HG03159 (cell line): ENCODE data around the gene KCTD16.
A peak's percentile ranks its signal among the peaks of the same experiment; 100 is the strongest.

Experiments used
- ATAC-seq: cut with Tn5 transposase; IDR thresholded peaks from one replicate; pipeline ENCODE4 v1.9.1; 2021; ENCODE audit warnings: mild to moderate bottlenecking, moderate library complexity; ENCODE audit not compliant: unreplicated experiment

KCTD16 gene

DNA sequence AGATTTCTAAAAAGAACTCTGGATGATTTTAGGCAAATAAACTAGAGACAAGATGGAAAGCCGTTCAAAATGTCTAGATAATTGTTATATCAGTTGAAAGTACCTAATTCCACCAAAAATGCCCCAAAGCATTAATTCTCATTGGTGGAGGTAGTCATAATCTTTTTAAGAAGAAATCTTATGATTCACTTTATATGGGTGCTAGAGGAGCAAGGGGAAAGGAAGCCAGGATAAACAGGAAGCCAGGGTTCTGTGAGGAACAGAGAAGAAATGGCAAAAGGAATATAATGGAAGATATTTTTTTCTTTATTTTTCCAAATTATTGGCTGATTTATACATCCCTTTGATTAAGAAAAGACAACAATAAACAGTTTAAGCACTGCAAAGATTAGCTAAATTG lies 8.0 kb upstream of the KCTD16 start:
- no peak for ATAC-seq

DNA sequence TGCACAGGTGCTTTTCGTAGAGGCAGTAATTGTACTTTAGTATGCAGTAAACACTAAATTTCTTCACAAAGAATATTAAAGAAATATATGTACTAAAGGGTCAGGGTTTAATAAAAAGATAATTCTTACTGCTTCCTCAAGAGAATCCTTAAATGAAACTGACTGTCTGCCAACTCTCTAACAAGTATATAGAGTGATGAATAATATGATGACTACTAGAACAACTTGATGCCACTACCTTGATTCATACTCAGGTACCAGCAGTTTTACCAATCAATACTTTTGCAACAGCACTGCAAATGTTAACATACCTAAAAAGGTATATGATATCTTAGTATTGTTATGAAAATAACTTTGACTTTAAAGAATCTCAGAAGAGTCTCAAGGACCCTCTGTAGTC lies 4.0 kb upstream of the KCTD16 start:
- no peak for ATAC-seq

DNA sequence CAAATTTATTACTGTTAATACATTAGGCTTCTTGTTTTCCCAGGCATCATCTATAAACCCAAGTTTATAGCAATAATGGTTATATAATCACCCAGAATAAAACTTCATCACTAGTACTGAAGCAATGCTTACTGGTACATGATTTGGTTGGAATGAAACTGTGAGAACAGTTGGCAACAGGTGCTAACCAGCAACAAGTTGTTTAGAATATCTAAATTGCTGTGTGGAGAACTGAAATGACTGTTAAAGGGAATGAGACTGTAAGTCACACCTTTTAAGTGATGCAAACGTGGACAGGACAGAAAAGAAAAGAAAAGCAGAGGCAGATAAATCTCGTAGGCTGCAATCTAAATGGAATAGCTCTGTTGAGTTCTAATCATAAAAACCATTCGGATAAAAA lies 2.7 kb upstream of the KCTD16 start:
- no peak for ATAC-seq

DNA sequence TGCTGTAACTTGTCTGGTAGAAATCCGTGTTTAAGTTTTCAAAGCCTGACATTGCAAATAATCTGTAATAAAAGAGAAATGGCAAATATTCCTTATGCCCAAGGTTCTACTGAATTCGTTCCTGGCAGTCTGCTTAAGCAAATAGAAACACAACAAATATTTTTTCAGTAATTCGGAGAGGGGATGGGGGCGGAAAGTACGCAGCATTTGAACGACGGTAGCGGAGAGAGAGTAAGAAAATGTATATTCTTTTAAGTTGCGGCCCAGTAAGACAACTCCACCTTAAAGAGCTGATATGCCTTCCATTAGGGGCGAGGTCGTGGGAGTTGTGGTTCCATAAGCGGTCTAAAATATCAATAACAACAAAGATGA lies 783 bp upstream of the KCTD16 start:
- peak; percentile 0 for ATAC-seq

DNA sequence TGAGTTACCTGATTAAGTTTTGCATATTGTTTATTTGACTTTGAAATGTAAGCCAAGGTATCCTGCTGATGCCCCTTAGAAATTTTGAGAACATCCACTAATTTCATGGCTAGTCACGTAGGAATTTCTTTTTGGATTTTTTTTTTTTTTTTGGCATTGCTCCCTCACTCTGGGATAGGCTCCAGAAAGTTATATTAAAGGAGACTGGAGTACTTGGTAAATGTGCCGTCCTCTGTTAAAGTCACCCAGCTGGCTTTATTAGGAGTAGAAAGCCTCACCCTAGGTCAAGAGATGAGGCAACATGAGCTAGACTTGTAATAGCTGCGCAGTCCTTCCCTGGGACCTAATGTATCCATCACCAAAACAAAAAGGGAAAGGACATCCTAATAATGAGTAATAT lies 3.1 kb downstream of the KCTD16 start:
- ATAC-seq, result no peak

DNA sequence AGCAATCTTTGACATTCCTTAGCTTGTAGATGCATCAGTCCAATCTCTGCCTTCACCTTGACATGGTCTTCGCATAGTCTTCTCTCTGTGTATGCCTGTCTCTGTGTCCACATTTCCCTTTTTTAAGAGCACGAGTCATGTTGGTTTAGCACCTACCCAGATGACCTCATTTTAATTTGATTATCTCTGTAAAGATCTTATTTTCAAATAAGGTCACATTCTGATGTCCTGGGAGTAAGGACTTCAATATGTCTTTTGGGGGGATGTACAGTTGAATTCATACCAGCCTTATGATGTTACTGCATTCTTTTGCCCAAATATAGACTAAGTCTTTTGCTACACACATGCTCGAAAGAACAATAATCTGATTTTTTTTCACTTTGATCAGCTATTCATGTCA lies 6.9 kb downstream of the KCTD16 start:
- ATAC-seq, result no peak

DNA sequence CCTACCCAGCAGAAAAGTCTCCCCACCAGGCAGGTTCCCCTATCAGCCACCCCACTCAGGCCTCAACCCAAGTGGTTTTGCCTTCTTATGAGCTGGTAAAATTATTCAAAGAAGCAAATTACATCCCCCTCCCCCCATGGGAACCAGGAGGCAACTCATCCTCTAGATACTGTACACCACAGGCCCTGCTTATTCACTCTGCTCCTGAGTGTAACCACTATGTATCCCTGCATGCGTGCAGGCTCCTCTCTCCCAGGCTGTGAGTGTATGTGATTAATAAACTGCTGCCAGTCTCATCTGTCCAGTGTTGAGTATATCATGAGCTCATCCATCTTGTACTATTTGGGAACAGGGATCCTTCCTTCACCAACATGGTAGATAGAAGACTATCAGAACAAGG lies 8.6 kb downstream of the KCTD16 start:
- ATAC-seq, result no peak

DNA sequence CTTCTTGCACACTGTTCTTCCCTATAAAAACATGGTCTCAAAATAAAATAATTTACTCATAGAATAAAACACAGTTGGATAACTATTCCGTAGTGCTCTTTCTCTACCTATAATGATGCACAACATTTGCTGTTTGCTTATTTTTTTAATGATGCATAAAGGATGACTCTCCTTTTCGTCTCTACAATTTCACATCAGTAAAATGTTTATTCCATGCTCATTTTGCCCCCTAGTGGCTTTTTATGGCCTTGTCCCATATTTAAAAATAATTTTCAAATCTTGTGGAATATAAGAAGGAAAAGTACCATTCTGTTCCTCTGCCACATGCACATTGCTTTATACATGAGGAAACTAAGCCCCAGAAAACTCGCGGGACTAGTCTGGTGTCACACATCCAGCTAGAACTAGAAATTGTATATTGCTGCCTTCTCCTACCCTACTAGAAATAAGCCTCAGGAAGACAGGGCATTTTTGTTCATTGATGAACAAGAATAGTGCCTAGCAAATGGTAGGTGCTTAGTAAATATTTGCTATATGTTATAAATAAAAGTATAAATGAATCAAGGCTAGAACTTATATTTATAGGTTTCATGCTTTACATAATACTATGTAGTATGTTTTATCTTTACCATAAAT lies 12.7 kb downstream of the KCTD16 start:
- no peak for ATAC-seq

DNA sequence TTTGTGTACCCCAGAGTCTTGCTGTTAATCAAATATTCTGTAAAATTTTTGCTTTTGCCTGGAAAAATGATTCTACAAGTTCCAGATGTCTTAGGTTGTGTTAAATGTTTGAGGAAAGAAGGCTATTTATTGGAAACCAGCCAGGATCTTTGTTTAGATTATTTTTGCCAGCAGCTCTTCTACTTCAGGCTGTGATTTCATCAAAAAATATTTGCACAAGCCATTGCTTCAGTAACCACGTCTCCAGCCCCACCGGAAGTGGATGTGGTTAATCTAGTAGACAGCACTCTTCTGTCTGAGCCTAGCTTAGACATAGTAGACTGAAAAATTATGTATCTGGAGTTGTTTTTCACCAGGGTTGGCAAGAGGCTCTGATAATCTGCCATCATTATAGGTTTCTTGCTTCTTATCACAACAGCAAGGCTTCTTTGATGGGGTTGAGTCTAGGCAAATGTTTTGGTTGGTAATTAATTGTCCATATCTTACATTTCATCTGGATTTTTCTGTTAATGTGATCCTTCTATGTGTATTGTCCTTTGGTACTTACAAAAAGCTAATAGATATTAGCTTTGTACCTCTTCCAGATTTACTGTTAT lies 17.1 kb downstream of the KCTD16 start:
- ATAC-seq, result peak; percentile 79

DNA sequence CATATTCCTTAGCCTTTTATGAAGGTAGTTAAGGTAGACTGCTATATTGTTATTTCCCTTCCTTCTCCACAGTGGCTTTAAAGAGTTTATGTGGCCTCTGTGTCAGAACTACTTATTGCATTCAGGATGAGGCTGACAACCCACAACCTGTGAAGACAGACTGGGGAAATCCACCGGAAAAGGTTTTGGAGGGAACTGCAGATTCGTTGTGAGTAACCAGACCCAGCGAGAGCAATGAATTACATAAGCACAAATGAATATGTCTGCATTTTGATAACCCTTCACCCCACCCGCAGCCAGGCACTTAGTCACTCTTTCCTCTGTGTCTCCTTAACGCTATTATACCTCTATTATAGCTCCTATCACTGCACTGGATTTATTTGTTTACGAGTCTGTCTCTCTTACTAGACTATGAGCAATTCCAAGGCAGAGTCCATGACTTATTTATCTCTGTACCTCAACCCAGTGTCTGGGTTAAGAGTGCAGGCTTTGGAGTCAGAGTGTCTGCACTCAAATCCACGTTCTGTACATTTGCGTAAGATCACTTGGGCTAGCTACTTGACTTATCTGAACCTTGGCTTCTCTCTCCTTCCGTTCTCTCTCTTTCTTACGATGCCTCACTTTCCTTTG lies 19.2 kb downstream of the KCTD16 start:
- ATAC-seq, result peak; percentile 45

DNA sequence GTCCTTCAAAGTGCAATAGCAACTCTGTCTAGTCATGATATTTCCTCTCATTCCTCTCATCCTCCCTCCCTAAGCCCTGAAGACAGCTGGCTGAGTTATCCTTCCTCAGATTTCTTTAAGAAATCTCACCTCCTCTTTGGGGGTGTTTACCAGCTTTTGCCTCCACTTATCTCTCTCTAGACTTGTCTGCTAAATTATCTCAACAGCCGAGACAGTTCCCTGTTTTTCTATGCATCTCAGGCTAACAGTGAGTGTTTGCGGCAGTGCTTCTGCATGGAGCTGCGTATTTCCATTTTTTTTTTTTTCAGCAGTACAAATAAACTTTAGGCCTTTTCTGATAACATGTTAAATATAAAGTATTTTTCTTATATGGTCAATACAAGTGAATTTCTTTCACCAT lies 20.9 kb downstream of the KCTD16 start:
- no peak for ATAC-seq

DNA sequence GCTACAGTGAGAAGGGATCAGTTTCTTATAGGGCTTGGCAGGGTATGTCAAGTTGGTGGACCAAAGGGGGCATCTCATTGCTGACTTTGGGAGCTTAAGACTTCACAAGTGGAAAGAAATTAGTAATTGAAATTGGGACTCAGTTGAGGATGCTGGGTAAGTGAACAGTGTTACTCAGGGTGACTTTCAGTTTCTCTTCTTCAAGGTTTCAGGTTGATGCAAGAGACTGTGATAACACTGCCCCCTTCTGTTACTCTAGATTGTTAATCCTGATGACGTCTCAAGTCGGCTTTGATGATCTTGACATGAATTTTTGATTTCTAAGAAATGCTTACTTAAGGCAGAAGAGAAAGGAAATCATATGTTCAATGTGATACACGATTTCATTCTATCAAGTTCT lies 21.3 kb downstream of the KCTD16 start:
- ATAC-seq, result peak; percentile 92

DNA sequence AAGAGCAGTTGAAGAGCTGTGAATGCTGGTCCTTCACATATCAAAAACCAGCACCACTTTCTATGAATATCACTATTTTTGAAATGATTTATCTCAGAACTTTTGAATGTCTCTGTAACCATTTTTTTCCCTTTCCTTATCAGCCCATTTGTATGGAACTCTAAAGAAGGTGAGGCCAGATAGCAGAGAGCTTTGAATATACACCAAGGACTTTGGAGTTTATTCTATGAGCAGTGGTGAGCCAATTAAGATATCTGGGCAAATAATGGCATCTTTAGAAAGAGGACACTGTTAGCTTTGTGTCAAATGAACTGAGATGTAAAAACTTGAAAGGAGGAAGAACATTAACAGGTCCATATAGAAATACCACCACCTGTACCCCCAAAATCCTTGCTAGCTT lies 22.0 kb downstream of the KCTD16 start:
- ATAC-seq, result no peak

DNA sequence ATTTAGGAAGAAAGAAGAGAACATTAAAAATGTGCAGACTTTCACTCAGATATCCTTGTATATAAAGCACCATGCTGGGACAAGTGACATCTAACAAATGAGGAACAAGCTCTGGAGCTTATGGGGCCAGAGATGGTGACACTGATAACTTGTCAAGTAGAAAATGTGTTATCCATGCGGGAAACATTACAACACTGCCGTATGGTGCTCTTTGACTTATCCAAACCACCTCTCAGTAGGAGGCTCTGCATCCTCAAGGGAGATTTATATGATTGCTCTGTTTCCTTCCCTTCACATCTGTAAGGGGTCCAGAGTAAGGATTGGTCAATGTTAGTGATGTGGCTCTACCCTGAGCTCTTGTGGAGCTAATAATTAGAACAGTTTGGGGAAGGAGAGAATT lies 23.5 kb downstream of the KCTD16 start:
- no peak for ATAC-seq

DNA sequence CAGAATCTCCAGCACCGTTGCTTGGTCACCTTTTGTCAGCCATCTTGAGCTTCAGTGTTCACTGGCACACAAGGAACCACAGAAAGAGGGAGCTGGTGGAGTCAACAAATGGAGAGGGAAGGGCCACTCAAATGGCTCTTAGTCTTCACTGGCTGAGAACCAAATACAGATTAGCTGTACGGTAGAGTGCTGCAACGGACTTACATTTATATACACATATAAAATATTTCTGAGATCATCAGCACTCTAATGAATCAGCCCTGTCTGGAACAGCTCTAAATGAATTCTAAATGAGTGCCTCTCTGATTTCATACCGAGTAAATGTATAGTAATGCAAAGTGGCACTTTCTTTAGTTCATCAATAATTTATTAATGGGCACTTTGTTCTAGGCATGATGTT lies 24.8 kb downstream of the KCTD16 start:
- ATAC-seq, result no peak

DNA sequence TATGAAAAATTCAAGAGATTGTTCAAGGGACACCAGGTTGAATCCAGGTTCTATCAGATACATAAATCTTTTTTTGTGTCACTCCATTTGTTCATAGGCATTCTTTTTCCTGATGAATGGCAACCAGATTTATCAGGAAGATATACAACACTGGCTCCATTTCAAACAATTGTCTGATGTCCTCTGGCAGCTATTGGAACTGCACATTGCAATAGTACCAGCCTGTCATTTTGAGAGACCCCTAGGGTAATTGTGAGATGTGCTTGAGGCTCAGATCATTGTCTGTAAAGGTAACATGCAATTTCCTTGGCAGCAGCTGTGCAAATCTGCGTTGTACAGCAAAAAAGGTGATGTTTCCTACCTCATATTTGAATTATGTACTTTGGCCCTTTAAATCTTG lies 25.9 kb downstream of the KCTD16 start:
- no peak for ATAC-seq

DNA sequence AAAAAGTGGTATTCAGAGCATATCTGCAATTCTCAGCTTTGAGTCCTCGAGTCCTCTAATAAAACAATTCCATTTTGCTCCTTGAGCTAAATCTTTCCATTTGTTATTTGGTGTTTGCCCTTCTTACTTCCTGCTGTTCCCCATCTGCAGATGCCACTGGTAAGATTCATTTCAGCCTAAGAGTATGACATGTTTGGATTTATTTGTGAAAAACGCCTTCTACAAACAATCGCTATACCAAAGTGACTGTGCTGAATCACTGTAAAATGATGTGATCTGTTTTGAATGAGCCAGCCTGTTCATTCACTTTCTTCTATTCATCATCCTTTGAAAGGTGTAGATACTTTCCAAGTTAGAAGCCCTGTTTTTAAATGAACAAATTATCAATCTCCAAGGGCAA lies 27.7 kb downstream of the KCTD16 start:
- ATAC-seq, result no peak

DNA sequence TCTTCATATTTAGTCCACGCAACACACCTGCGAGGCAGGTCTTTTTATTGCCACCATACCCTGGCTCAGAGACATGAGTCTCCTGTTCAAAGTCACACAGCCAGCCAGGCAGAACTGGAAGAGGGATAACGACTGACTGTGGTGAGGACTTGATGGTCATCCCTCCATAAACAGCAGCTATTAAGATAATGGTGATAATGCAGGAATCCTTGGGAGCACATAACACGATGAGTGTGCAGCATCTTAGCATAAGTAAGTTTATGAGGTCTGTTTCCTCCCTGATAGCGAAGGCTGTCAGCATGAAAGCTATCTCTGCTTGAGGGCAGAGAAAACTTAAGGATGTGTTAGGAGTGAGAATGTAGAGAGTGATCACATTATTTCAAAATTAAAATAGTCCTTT lies 30.9 kb downstream of the KCTD16 start:
- no peak for ATAC-seq

DNA sequence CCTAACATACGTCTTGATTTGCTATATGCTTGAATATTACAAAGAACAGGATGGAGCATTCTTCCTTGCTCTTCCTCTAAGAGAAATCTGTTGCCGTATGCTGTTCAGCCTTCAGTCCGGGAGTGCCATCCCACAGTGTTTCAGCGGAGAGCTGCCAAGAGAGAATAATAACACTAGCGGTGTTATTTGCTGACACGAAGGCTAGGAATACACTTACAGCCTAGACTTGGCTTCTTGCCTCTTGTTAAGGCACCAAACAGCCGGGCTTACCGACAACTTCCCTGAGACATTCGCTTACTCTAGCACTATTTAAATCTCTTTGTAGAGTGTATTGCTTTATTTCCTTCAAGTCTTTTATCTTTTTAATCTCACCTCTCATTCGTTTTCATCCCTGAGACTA lies 31.4 kb downstream of the KCTD16 start:
- ATAC-seq, result no peak

DNA sequence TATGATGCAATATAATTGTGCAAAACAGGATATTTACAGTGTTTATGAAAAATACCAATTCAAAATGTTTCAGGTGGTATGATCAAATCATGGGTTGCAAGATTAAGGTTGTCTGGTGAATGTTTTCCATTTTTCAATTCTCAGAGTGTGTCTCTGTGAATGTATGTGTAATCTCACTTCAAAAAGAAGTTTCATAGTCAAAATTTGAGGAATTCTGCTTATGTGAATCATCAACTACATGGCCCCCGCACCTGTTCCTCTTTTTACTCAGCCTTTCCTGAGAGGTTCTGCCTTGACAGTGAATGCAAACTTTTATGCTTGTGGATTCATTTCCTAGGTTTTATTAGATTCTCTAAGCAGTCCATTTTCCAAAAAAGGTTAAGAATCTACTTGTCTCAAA lies 32.1 kb downstream of the KCTD16 start:
- no peak for ATAC-seq

DNA sequence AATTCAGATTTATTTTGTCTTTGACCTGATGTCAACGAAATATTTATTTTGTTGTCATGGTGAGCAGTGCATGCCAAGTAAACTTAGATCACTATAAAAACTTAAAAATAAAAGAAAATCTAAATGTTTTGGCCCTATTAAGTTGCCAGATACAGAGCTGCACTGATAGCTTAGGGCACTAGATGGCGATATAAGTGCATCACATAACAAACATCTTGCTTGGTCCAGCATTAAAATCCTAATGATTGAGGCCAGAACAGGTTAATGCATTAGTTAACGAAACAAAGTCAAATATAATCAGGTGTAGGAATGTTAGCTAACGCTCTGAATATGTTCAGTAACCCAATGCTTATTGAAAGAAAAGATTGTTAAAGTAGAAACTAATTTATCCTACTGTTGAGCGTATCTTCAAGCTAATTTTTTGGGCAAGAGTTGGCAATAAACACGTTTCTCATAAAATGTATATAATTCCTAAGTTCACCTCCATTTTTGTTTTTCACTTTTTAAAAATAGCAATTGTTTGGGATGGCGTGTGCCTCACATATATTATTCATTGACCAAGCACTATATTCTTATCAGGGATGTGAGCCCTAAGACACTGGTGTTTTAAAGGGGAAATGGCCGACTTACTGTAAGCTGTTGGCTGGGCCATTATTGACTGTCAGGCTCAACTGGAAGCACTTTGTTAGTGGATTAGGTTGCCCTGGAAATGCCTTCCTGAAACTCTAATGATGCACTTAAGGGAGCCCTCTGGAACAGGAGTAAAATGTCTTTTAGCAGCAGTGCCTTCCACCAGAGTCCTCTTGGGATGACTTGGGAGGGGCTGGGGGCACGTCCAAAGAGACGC lies 33.3 kb downstream of the KCTD16 start:
- ATAC-seq, result peak; percentile 89

DNA sequence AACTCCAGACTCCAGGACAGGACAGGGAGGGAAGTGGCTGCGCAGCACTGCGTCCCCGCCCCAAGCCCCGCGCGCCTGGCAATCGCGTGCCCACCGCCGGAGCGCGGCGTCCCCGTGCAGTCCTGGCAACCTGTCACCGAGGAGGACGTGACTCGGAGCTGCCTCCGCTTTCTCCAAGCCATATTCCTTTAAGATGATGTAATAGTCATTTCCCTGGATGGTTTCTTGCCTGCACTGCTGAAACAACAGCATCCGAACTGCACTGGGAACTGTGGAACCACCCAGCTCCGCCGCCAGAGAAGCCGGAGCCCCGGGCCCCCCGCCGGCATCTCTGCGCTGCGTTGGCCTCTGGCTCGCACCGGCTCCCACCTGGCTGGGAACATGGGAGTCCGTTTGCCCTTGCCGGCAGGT lies 34.5 kb downstream of the KCTD16 start:
- no peak for ATAC-seq
